NAMALWA (cell line): ENCODE data around the gene APAF1.
"Not testable (repeated sequence)": the region's sequence is repeated elsewhere in the genome, so short reads cannot be mapped to it uniquely, and the experiment has no call there.

ENCODE experiments used
- DNase-seq: peaks from one replicate; pipeline ENCODE4 v3.0.0-alpha.2; 2015; ENCODE audit warnings: low spot score

APAF1 gene

GRCh38 chr12:98644712-98645571 is at the start of gene APAF1, which contains the start of gene IKBIP:
APAF1 (plus strand) TSS chr12:98645290; CDS start chr12:98648360, 3,070 bp downstream.
IKBIP (minus strand) TSS chr12:98644788; CDS start chr12:98644701, 87 bp downstream.
- peak; percentile 96 for DNase-seq

DNA sequence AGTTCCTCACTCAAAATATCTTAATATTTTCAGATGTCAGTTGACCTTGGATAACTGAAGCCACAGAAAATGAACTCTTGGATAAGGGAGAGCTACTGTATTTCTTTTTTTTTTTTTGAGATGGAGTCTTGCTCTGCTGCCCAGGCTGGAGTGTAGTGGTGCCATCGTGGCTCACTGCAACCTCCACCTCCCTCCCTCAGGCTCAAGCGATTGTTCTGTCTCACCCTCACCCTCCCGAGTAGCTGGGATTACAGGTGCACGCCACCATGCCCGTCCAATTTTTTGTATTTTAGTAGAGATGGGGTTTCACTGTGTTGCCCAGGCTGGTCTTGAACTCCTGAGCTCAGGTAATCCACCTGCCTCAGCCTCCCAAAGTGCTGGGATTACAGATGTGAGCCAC is 47.8 kb upstream of the APAF1 start:
- DNase-seq: not testable (repeated sequence)

DNA sequence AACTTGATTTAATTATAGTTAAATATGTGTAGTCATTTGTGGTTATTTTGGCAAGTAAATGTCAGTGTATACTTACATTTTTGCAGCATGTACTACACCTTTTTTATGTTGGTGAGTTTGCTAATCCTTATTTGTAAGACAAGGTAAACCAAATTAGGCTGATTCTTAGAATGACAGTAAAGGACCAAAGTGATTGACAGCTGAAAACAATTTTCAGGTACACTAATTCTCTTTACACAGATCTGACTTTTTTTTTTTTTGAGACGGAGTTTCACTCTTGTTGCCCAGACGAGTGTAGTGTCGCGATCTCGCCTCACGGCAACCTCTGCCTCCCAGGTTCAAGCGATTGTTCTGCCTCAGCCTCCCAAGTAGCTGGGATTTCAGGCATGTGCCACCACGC is 43.2 kb upstream of the APAF1 start:
- DNase-seq: no peak

GRCh38 chr12:98606359-98606988 is 38.6 kb upstream of the APAF1 start:
- peak; percentile 30 for DNase-seq

- DNase-seq: no peak
Observed at GRCh38 chr12:98610596-98610995, 34.5 kb upstream of the APAF1 start.

DNA sequence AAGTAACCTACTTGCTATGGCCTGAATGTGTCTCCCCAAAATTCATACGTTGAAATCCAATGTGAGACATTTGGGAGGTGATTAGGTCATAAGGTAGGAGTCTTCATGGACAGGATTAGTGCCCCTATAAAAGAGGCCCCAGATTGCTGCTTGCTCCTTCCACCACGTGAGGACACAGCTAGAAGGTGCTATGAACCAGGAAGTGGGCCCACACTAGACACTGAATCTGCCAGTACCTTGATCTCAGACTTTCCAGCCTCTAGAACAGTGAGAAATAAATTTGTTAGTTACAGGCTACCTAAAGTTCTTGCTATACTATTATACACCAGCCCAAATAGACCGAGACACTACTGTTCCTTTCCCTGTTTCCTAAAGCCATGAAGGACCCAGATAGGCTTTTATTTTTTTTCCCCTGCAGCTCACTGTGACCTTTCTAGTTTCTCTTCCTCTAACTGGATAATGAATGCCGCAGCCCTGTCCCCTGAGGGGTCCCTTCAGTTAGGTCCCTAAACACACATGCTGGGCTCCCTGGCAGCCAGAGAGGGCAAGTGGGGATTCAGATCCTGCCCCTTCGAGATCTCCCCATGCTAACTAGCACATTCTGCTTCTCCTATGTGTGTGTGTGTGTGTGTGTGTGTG is 32.3 kb upstream of the APAF1 start:
- DNase-seq: peak; percentile 85

GRCh38 chr12:98618952-98619351 is 26.1 kb upstream of the APAF1 start:
- DNase-seq: no peak

DNA sequence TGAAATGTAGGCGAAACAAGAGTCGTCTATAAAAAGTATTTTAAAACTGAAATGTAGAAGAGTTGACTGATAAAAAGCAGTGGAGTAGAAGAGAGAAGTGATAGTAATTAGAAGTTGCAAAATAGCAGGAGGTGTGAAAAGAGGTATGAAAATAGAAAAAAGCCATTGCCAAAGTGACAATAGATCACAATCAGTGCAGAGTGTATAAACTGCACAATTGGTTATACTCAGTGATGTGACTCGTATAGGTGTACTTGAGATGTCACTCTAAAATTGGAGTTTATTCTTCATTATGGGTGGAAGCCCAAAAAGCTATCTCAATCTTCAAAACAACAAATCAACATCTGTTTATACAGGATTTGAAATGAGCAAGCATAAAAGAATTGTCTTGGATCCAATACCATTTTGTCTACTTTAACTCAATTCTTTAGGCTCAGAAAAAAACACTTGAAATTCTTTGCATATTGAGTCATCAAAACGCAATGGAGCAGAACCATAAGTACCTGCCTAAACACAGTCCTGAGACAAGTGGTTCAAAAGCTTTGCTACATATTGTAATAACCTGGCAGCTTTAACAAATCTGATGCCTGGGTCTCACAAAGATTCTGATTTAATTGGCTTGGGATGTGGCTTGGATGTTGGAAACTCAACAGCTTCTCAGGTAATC is 9.3 kb upstream of the APAF1 start:
- peak; percentile 27 for DNase-seq

GRCh38 chr12:98637068-98637467 is 8.0 kb upstream of the APAF1 start:
- no peak for DNase-seq

GRCh38 chr12:98638009-98638408 is 7.1 kb upstream of the APAF1 start:
- DNase-seq: no peak

- DNase-seq: no peak
Observed at GRCh38 chr12:98639491-98639890, 5.6 kb upstream of the APAF1 start.

GRCh38 chr12:98642801-98643200 is 2.3 kb upstream of the APAF1 start:
- not testable (repeated sequence) for DNase-seq

GRCh38 chr12:98644433-98644711 is 718 bp upstream of the APAF1 start:
- no peak for DNase-seq

GRCh38 chr12:98645572-98646067 is 530 bp downstream of the APAF1 start:
- peak; percentile 46 for DNase-seq

DNA sequence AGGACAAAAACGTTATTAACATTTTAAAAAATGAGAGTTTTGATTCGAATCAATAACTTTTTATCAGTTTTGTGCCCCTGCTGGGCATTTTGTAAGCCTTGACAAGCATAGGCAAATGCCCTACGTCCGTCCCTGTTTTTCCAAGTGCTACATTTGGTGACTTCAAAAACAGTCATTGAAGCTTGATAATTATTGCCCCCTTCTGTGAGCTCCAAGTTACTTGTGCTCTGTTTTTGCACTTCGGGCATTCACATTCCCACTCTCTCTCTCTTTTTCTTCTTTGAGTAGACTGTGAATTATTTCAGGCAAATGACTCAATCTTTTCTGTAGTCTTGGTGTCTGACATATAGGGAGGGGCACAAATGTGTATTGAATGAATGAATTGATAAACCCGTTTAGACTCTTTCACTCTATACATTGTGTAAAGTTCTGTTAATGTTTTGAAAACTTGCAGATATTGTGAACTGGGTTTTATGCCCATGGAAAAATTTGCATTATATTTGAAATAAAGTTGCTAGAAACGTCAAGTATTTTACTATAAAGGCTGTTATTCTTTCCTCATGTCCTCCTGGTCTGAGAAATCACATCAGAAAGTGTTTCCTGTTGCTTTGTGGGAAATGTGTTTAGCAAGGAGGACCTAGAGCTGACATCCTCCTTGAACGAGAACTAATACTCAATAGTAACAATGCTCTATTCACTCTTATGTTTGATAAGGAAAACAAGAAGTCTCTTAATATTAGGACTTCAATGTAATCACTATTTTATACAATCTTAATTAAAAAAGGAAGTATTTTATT is 1.4 kb downstream of the APAF1 start:
- peak; percentile 51 for DNase-seq

DNA sequence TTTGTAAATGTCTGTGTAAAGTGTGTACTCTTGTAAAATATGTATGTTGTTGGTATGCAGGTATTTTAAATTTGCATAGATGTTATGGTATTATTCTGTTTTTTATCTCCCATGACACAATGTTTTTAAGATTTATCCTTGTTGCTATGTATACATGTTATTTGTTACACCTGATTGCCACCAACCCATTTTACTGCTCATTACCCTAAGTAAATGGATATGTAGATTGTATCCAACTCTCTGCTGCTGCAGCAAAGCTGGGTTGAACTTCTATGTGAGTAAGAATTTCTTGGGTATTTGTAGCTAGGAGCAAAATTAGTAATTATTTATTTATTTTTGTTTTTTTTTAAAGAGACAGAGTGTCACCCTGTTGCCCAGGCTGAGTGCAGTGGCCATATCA is 6.2 kb downstream of the APAF1 start:
- no peak for DNase-seq

DNA sequence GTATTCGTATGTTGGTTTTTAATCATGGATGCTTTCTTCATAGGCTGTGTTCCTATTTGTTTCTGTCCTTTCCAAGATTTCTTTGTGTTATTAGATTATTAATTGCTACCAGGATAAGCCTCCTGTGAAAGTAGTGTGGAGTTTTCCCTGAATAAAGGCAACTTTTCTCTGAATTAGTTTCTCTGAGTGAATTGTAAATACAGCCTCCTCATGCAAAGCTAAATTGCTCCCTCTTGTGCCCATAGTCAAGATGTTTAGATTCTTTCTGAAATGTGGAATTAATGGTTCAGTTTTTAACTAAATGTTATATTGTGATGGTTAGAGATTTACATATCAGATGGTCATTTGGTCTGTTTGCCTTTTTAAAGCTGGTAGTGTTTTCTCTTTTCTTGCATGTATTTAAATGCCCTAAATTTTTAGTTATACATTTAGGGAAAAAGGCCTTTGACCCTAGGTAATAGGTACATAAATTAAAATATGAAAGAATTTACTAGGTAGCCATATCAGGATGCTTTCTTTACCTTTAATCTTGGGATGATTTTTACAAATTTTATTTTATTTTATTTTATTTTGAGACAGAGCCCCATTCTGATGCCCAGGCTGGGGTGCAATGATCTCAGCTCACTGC is 8.9 kb downstream of the APAF1 start:
- DNase-seq: peak; percentile 79

GRCh38 chr12:98656289-98657101 is 11.4 kb downstream of the APAF1 start:
- DNase-seq: no peak

DNA sequence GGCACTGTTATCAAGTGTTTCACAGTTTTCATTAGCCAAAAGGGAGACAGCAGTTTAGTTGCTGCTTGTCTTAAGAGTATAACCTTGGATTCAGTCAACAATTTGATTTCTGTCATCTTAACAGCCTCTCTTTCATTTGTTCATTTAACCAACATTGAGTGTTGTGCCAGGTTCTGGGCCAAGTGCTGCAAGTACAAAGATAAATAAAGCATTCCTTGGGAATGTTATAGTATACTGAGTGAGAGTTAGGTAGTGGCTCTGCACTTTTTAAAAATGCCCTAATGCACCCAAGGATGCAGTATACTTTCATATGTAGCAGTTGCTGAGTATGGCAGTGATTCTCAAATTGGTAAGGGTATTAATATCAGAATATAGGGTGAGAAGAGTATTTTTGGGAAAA is 15.4 kb downstream of the APAF1 start:
- DNase-seq: no peak

GRCh38 chr12:98669751-98670150 is 24.7 kb downstream of the APAF1 start:
- DNase-seq: no peak
